ENCODE data around the gene INHBB.
"Not testable (repeated sequence)": the region's sequence is repeated elsewhere in the genome, so short reads cannot be mapped to it uniquely, and the experiment has no call there.

Gene INHBB

DNA sequence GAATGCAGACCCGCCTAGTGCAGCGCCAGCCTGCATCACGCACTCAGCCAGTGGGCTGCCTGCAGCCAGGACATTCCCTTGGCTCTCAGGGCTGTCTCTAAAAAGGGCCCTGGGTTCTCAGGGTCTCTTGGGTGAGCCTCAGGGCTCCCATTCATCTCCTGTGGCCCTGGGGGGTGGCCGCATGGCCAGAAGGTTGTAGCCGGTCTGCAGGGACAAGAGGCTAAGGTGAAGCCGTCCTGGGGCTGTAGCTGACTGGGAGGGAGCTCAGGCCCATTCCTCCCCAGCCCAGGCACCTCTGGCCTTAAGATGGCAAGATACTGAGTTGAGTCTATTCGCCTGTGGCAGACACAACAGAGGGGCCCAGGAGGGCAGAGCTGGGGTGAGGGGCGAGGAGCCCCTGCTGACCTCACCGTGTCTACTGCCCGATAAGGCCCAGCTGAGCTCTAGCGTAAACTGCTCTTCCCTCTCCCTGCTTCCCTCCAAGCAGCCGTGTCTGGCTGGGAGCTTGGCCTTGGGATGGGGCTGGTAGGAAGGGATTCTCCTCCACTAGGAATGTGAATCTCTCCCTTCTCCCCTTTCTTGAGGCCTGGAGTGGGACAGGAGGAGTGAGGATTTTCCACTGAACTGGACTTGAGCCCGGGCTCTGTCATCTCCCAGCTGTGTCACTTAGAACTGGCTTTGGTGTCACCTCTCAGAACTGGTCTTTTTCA, 37.9 kb downstream of the INHBB start:
- DNase-seq, result no peak

DNA sequence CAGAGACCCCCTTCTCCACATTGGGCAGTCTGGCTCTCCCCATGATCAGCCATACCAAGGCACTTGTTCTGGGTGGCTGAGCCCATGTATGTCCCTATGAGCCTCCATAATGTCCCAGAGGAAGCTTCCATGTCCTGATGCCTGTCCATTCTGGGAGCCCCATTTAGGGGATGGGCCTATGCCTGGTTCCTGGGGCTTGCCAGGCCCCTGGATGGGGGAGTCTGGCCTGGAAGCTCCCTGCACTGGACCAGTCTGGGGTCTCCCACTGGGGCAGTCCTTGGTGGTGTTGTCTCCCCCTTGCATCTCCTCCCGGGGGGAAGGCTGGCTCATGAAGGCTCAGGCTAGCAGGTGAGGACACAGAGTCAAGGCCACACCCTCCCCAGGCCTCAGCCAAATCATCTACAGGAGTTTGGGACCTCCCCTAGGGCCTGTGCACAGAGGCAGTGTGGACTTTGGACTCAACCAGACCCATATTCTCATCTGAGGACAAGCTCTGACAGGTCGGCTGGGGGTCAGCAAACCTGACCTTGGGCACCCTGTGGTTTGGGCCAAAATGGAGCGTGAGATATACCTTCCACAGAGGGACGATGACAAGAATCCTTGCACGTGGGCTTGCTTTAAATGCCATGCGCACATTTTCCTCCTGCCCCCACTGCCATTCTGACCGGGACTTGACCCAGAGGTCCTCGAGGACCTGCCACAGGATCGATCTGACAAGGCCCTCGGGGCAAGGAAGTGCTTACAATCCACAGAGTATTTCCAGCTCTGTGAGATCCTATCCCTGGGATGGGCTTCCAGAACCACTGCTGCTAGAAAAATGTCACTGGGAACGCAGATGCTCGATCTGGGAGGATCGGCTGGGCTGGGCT, 38.8 kb downstream of the INHBB start:
- DNase-seq, result no peak

DNA sequence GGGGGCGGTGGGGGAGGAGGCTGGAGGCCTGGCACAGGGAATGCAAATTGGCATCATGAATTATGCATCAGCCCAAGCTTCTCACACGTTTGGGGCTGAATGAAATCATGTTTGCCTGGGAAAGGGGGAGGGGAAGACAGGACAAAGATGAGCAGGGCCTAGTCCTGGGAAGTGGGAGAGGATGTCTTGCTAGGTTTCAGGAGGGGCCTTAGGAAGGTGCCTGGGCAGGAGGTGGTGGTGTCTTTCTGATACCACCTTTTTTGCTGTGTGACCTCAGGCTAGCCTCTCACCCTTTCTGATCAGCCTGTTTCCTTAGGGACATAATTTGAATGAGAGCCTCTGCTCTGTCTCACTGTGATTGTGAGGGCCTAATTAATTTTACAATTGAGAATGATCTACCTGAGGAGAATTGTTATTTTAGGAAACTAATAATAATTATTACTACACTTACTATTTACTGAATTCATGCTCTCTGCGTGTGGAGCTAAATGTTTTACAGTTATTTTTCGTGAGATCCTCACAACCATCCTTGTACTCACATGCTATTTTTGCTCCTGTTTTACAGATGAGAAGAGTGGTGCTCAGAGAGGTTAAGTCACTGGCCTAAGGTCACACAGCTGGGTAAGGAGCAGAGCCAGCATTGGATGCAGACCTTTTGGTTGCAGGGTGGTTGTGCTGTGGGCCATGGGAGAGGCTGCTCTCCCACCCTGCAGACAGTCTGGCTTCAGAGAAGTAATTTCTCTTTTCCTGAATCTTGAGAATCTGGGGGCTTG, 39.6 kb downstream of the INHBB start:
- DNase-seq, result no peak

GRCh38 chr2:120388222-120389035, 42.5 kb downstream of the INHBB start:
- no peak for DNase-seq

DNA sequence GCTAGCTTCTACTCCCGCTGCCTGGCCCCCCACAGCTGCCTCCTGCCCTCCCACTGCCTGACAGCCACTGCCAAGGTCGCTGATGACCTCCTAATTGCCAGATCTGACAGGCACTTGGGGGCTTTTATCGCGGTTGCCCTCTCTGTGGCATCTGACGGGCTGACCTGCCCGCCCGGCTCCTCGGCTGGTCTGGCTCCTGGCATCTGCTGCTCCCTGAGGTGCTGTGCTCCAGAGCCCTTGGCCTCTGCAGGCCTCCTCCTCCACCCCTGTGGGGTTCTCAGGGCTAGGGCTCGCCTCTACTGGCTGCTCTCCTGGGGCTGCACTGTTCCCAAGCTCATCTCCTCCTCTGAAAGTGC, 43.1 kb downstream of the INHBB start:
- DNase-seq, result no peak

GRCh38 chr2:120390381-120391055, 44.6 kb downstream of the INHBB start:
- no peak for DNase-seq

DNA sequence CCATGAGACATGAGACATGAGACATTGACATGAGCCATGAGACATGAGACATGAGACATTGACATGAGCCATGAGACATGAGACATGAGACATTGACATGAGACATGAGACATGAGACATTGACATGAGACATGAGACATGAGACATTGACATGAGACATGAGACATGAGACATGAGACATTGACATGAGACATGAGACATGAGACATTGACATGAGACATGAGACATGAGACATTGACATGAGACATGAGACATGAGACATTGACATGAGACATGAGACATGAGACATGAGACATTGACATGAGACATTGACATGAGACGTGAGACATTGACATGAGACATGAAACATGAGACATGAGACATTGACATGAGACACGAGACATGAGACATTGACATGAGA, 45.4 kb downstream of the INHBB start:
- not testable (repeated sequence) for DNase-seq

DNA sequence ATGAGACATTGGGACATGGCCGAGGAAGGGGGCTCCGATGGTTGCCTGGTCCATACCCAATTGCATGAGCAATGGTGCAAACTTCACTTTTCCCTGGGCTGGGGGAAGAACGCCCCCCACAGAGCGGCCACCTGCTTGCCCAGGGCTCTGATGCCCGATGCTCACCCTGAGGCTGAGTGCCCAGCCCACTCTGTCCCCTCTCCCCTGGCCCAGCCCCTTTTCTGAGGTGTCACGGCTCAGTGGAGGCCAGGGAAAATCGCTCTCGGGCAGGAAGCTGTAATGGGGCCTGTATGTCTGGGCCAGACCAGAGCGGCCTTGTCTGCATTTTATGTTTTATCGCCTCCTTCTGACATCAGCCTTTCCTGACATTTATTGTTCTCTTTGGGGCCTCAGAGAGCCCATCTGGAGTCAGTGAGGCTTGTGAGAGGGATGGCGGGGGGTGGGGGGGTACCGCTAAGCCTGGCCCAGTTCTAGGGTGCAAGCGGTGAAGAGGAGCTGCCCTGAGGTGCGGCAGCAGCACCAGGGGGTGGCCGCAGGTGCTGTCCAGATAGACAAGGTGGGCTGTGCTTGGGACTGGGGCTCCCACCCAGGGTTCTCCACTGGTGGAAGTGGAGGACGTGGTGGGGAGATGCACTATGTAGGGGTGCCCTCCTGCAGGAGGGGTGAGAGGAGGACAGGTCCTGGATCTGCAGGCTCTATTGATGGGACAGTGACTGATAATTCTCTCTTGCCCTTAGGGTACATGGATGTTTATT, 46.2 kb downstream of the INHBB start:
- DNase-seq, result no peak

- DNase-seq, result no peak
Observed at GRCh38 chr2:120392923-120393322, 47.0 kb downstream of the INHBB start.

DNA sequence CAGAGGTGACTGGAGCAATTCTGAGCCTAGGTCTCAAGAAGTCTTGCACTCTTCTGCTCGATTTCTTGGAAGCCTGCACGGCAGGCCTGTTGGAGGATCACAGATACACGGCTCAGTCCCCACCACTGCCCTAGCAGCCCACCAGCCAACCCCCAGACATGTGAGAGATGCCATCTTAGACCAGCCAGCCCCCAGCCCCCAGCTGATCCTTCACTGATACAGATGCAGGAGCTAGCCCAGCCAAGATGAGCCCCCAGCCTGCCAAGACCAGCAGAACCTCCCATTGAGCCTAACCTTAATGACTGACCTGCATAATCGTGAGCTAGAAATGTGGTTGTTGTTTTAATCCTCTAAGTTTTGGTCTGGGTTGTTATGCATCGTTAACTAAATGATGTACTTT, 47.5 kb downstream of the INHBB start:
- DNase-seq, result no peak

DNA sequence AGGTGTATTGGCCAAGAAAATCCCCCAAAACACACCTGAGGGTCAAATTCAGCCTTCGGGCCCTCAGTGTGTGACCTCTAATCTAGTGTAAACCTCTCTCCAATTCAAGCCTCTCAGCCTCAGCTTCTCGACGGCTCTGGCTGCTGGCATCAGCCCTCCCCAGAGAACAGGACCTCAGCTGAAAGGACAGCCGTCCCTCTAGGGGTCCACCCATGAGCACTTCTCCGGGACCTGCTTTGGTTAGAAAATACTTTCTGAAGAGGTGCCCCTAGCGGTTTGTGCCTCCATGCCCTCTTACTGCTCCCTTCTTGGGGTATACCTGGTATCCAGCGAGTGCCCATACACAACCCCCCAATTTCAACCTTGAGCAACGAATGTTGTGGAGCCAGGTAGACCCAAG, 48.8 kb downstream of the INHBB start:
- no peak for DNase-seq

- no peak for DNase-seq
Observed at GRCh38 chr2:120395221-120396012, 49.5 kb downstream of the INHBB start.

DNA sequence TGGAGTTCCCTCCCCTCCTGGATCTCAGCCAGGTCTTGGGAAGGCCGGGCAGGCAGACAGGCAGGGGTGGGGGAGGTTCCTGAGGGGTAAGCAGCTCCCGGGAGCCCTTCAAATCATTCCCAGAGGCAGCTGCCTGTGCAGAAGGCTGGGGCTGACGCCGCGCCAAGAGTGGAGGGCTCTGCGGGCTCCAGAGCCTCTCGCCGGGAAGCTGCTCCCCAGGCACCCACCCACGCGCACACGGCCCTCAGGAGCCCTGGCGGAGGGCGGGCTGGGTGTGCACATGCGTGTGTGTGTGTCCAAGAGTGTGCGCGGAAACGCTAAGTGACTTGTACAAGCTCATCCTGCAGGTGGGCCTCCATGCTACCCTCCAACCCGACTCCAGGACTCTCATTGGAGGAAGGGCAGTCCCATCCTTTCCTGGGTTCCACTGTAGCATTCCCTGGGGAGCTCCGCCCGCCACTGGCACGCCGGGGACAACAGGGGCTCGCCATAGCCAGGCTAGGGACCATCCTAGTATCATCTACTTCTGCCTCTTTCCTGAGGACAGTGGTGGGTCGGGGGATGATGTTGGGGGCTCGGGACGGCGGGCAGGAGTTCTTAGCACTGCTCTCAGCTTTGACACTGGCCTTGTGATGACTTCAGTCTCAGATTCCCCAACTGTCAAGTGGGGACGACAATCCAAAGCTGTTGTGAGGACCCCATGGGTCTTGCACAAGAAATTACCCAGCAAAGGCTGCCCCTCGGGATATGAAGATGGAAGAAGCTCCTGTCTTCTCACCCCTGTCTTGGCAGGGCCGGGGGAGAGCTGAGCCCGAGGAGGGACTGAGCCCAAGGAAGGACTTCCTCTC, 50.3 kb downstream of the INHBB start:
- DNase-seq, result peak; percentile 84

GRCh38 chr2:120396861-120397811, 51.2 kb downstream of the INHBB start:
- no peak for DNase-seq

GRCh38 chr2:120398051-120398995, 52.4 kb downstream of the INHBB start:
- DNase-seq, result no peak

- DNase-seq, result no peak
Observed at GRCh38 chr2:120398996-120399888, 53.3 kb downstream of the INHBB start.
